MM.1S (cell line): ENCODE data around the gene UTS2.

Experiments
- CTCF ChIP-seq: fragments of 300-600 bp; sonication (generic); IDR thresholded peaks from 2 replicates; pipeline ENCODE4 v1.5.1; 2016; ENCODE audit warnings: antibody characterized with exemption, low read length, mixed read lengths
- EZH2 ChIP-seq: fragments of 300-600 bp; sonication (generic); optimal IDR thresholded peaks from 2 replicates; pipeline ENCODE3; 2017; ENCODE audit warnings: low read depth, mild to moderate bottlenecking, antibody characterized with exemption, low read length, mixed read lengths
- EZH2phosphoT487 ChIP-seq: fragments of 300-600 bp; sonication (generic); IDR thresholded peaks from 2 replicates; pipeline ENCODE4 v1.6.1; 2018; ENCODE audit warnings: antibody characterized with exemption, low read length

GRCh38 chr1:7869136-7869920 lies 16.5 kb upstream of the UTS2 start:
- TF ChIP-seq CTCF (no peak), EZH2phosphoT487 (no peak), EZH2 (no peak)
